Mesendoderm (in vitro differentiated cells): ENCODE measurements around the gene CYYR1.

Source experiments
- DNase-seq: peaks from one replicate; pipeline ENCODE4 v3.0.0; 2013
- H2AK5ac ChIP-seq: 2 replicates; pipeline ENCODE4 v1.6.1; 2013; ENCODE audit warnings: low read length, inconsistent platforms
- H2BK120ac ChIP-seq: 2 replicates; pipeline ENCODE4 v1.6.1; 2013; ENCODE audit warnings: low read depth, mild to moderate bottlenecking, low read length, moderate library complexity, mixed read lengths
- H2BK15ac ChIP-seq: replicated peaks from 2 replicates; pipeline ENCODE4 v1.6.1; 2013; ENCODE audit warnings: low read depth, mild to moderate bottlenecking, moderate library complexity
- H2BK5ac ChIP-seq: 2 replicates; pipeline ENCODE4 v1.6.1; 2013; ENCODE audit warnings: low read length, inconsistent platforms
- H3K18ac ChIP-seq: 2 replicates; pipeline ENCODE4 v1.6.1; 2013; ENCODE audit warnings: mild to moderate bottlenecking, low read length, mixed read lengths
- H3K23ac ChIP-seq: one replicate; pipeline ENCODE4 v1.6.1; 2013; ENCODE audit warnings: low read length
- H3K27ac ChIP-seq: 2 replicates; pipeline ENCODE4 v1.5.1; 2013; ENCODE audit warnings: low read depth, mild to moderate bottlenecking, inconsistent platforms, low read length, moderate library complexity
- H3K27me3 ChIP-seq: 2 replicates; pipeline ENCODE4 v1.6.1; 2013; ENCODE audit warnings: low read length, control low read depth, mild to moderate bottlenecking, inconsistent platforms; ENCODE audit not compliant: insufficient read depth, poor library complexity
- H3K36me3 ChIP-seq: 2 replicates; pipeline ENCODE4 v1.6.1; 2013; ENCODE audit warnings: low read length, inconsistent platforms; ENCODE audit not compliant: control insufficient read depth, insufficient read depth
- H3K4ac ChIP-seq: one replicate; pipeline ENCODE4 v1.6.1; 2013; ENCODE audit warnings: low read depth, mild to moderate bottlenecking, low read length, moderate library complexity
- H3K4me1 ChIP-seq: 2 replicates; pipeline ENCODE4 v1.6.1; 2013; ENCODE audit warnings: low read depth, low read length, inconsistent platforms; ENCODE audit not compliant: control insufficient read depth
- H3K4me2 ChIP-seq: 2 replicates; pipeline ENCODE4 v1.6.1; 2013; ENCODE audit warnings: low read length
- H3K4me3 ChIP-seq: 2 replicates; pipeline ENCODE4 v1.5.1; 2013; ENCODE audit warnings: mild to moderate bottlenecking, low read length
- H3K56ac ChIP-seq: one replicate; pipeline ENCODE4 v1.6.1; 2013; ENCODE audit warnings: low read length
- H3K79me1 ChIP-seq: 2 replicates; pipeline ENCODE4 v1.6.1; 2013; ENCODE audit warnings: low read length, inconsistent platforms
- H3K79me2 ChIP-seq: 2 replicates; pipeline ENCODE4 v1.6.1; 2013; ENCODE audit warnings: mild to moderate bottlenecking, low read length; ENCODE audit not compliant: control insufficient read depth, insufficient read depth
- H3K9ac ChIP-seq: 2 replicates; pipeline ENCODE4 v1.6.1; 2013; ENCODE audit warnings: low read length, inconsistent platforms
- H4K5ac ChIP-seq: one replicate; pipeline ENCODE4 v1.6.1; 2013; ENCODE audit warnings: low read length
- H4K8ac ChIP-seq: one replicate; pipeline ENCODE4 v1.6.1; 2013; ENCODE audit warnings: low read depth, mild to moderate bottlenecking, control low read depth, low read length, moderate library complexity
- WGBS: extraction: QIAGEN DNeasy Blood & Tissue Kit; methylation state at CpG from one replicate; pipeline ENCODE4 v1.1.7; 2013; ENCODE audit warnings: low lambda C conversion rate, missing lambda C conversion rate; ENCODE audit not compliant: insufficient coverage; ENCODE audit errors: extremely low coverage; 5-methylcytosine and 5-hydroxymethylcytosine counted together

The CYYR1 gene

GRCh38 chr21:26534517-26534916, 38.6 kb downstream of the CYYR1 start:
- H2BK5ac ChIP-seq = no peak overlapping the region
- no peak overlapping the region for H3K27ac ChIP-seq
- H3K4me1 ChIP-seq = no peaks in the 10 kb centered on the region
- no CpG with 5 or more reads among the region's 4 CpGs for WGBS
- DNase-seq = no peak
- H2BK15ac ChIP-seq = no peak overlapping the region
- H3K4me2 ChIP-seq = no peak overlapping the region
- no peak overlapping the region for H2AK5ac ChIP-seq
- H3K4ac ChIP-seq = no peak overlapping the region
- peaks cover 2% of the 10 kb centered on the region for H3K79me1 ChIP-seq
- no peak overlapping the region for H3K18ac ChIP-seq
- no peak overlapping the region for H3K4me3 ChIP-seq
- no peaks in the 10 kb centered on the region for H3K36me3 ChIP-seq
- H3K79me2 ChIP-seq = no peaks in the 10 kb centered on the region
- H2BK120ac ChIP-seq = no peak overlapping the region
- H4K5ac ChIP-seq = no peak overlapping the region
- H3K23ac ChIP-seq = no peak overlapping the region
- H3K56ac ChIP-seq = no peak overlapping the region
- no peak overlapping the region for H3K9ac ChIP-seq
- no peaks in the 10 kb centered on the region for H3K27me3 ChIP-seq
- no peak overlapping the region for H4K8ac ChIP-seq

DNA sequence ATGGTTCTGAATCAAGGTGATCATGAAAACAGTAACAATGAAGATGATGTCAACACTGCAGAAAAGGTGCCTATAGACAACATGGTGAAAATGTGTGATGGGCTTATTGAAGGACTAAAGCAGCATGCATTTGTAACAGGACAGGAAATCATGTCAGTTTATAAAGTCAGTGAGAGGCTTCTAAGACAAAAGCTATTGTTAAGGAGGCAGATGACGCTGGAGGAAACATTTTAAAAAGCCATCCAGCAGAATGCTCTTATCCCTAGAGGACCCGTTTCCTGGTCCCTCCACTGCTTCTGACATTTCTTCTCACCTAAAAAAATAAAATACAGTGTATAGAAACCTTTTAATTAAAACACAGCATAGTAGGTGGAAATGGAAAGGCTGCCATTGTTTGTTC, 40.9 kb downstream of the CYYR1 start:
- no peak overlapping the region for H2BK5ac ChIP-seq
- H3K36me3 ChIP-seq = no peaks in the 10 kb centered on the region
- H3K4me3 ChIP-seq = no peak overlapping the region
- no peak overlapping the region for H3K4me2 ChIP-seq
- no peak overlapping the region for H3K18ac ChIP-seq
- H3K56ac ChIP-seq = no peak overlapping the region
- H3K27me3 ChIP-seq = no peaks in the 10 kb centered on the region
- H3K79me2 ChIP-seq = no peaks in the 10 kb centered on the region
- no CpG with 5 or more reads among the region's 2 CpGs for WGBS
- no peak overlapping the region for H4K5ac ChIP-seq
- H3K4me1 ChIP-seq = no peaks in the 10 kb centered on the region
- DNase-seq = no peak
- peaks cover 2% of the 10 kb centered on the region for H3K79me1 ChIP-seq
- H2AK5ac ChIP-seq = no peak overlapping the region
- no peak overlapping the region for H3K27ac ChIP-seq
- H4K8ac ChIP-seq = no peak overlapping the region
- H3K4ac ChIP-seq = no peak overlapping the region
- no peak overlapping the region for H2BK120ac ChIP-seq
- no peak overlapping the region for H3K23ac ChIP-seq
- H2BK15ac ChIP-seq = no peak overlapping the region
- no peak overlapping the region for H3K9ac ChIP-seq

DNA sequence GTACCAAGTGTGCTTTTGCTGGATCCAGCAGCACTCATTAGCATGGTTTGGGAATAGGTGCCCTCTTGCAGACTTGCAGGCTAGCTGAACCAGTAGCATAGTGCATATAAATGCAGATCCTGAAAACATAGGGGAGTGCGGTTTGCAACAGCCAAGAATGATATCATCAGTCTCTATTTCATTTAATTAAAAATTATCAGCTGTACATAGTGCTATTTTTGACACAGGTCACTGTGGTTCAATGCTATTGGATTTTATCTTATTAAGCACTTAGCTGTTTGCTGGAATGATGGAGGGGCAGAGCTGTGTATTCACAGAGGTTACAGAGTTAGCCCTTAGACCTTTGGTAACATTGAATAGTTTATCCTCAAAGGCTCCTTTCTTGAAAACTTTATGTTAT, 43.6 kb downstream of the CYYR1 start:
- peaks cover 2% of the 10 kb centered on the region for H3K79me1 ChIP-seq
- no peak overlapping the region for H2BK5ac ChIP-seq
- H3K56ac ChIP-seq = no peak overlapping the region
- no peaks in the 10 kb centered on the region for H3K4me1 ChIP-seq
- no peaks in the 10 kb centered on the region for H3K36me3 ChIP-seq
- WGBS = no CpG with 5 or more reads among the region's 1 CpG
- H2AK5ac ChIP-seq = no peak overlapping the region
- H2BK120ac ChIP-seq = no peak overlapping the region
- no peak overlapping the region for H3K4me3 ChIP-seq
- no peak overlapping the region for H4K8ac ChIP-seq
- no peak overlapping the region for H3K4me2 ChIP-seq
- H3K18ac ChIP-seq = no peak overlapping the region
- no peaks in the 10 kb centered on the region for H3K27me3 ChIP-seq
- no peak overlapping the region for H3K9ac ChIP-seq
- no peak overlapping the region for H3K23ac ChIP-seq
- no peak overlapping the region for H3K27ac ChIP-seq
- H3K4ac ChIP-seq = no peak overlapping the region
- no peak for DNase-seq
- no peak overlapping the region for H2BK15ac ChIP-seq
- no peak overlapping the region for H4K5ac ChIP-seq
- H3K79me2 ChIP-seq = no peaks in the 10 kb centered on the region

DNA sequence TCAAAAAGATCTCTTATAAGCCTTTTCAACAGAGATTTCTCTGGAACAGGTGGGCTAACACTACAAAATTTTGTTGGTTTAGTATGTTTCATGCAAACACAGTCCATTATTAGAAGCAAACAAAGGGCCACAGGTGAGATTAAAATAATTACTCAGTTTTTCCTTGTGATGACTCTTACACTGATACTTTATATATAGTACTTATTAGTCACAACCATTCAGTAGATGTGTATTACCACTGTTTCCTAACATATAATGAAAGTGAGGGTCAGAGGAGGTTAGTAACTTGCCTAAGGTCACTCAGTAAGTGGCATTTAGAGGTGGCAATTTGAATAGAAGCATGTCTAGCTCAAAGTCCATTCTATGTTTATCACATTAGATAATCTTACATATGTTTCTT, 44.2 kb downstream of the CYYR1 start:
- Histone ChIP-seq H2BK120ac (no peak overlapping the region), H2BK15ac (no peak overlapping the region), H3K4me2 (no peak overlapping the region), H4K5ac (no peak overlapping the region), H3K27ac (no peak overlapping the region), H3K4ac (no peak overlapping the region), H3K79me1 (no peaks in the 10 kb centered on the region), H3K56ac (no peak overlapping the region), H3K18ac (no peak overlapping the region), H3K4me3 (no peak overlapping the region), H2AK5ac (no peak overlapping the region), H3K23ac (no peak overlapping the region), H3K4me1 (no peaks in the 10 kb centered on the region), H3K27me3 (no peaks in the 10 kb centered on the region), H3K79me2 (no peaks in the 10 kb centered on the region), H2BK5ac (no peak overlapping the region), H3K9ac (no peak overlapping the region), H4K8ac (no peak overlapping the region), H3K36me3 (no peaks in the 10 kb centered on the region)
- no peak for DNase-seq

GRCh38 chr21:26522704-26523103, 50.4 kb downstream of the CYYR1 start:
- Histone ChIP-seq H4K5ac (no peak overlapping the region), H3K27me3 (no peaks in the 10 kb centered on the region), H4K8ac (no peak overlapping the region), H2BK15ac (no peak overlapping the region), H3K36me3 (no peaks in the 10 kb centered on the region), H3K4ac (no peak overlapping the region), H3K4me3 (no peak overlapping the region), H2BK120ac (no peak overlapping the region), H3K56ac (no peak overlapping the region), H3K79me2 (no peaks in the 10 kb centered on the region), H3K18ac (no peak overlapping the region), H3K9ac (no peak overlapping the region), H3K23ac (no peak overlapping the region), H2BK5ac (no peak overlapping the region), H2AK5ac (no peak overlapping the region), H3K79me1 (peaks cover 1% of the 10 kb centered on the region), H3K4me1 (no peaks in the 10 kb centered on the region), H3K27ac (no peak overlapping the region), H3K4me2 (no peak overlapping the region)
- DNase-seq = no peak
- WGBS = 100% methylated on average over 1 of the region's 7 CpGs

- WGBS = no CpG with 5 or more reads among the region's 1 CpG
- Histone ChIP-seq H3K27ac (no peak overlapping the region), H2BK5ac (no peak overlapping the region), H3K4me1 (no peaks in the 10 kb centered on the region), H3K56ac (no peak overlapping the region), H4K5ac (no peak overlapping the region), H2BK15ac (no peak overlapping the region), H3K36me3 (no peaks in the 10 kb centered on the region), H2BK120ac (no peak overlapping the region), H3K9ac (no peak overlapping the region), H3K79me1 (peaks cover 1% of the 10 kb centered on the region), H4K8ac (no peak overlapping the region), H3K27me3 (no peaks in the 10 kb centered on the region), H3K4ac (no peak overlapping the region), H3K18ac (no peak overlapping the region), H3K4me2 (no peak overlapping the region), H3K4me3 (no peak overlapping the region), H3K79me2 (no peaks in the 10 kb centered on the region), H2AK5ac (no peak overlapping the region), H3K23ac (no peak overlapping the region)
- no peak for DNase-seq
Observed at GRCh38 chr21:26519142-26519541, 53.9 kb downstream of the CYYR1 start.
